ENCODE data around the gene PRDM2.

GRCh38 chr1:13803546-13804239, 103.7 kb downstream of the PRDM2 start:
- no peak for TF ChIP-seq CTCF (IDR thresholded peaks at IDR 0.05; ENCODE audit: insufficient read depth, low read length, poor library complexity, severe bottlenecking)
- no peak for TF ChIP-seq EZH2phosphoT487 (conservative IDR thresholded peaks at IDR 0.05; ENCODE audit: low read length)

All from SU-DHL-6 (cell line).